SK-N-SH (cell line): ENCODE data around the gene TRDN. TPM values are rescaled to one million over a fixed set of nuclear protein-coding genes. Genes with fewer than 3 reads are reported as not detected.

Experiments used
- CTCF ChIA-PET: fragments of 300-600, 350-600 bp; formaldehyde crosslinking; extraction: SDS; loops from one replicate; lab custom pipeline; 2021; lab: Yijun Ruan, JAX
- POLR2A ChIA-PET: fragments of 350-600 bp; sonication (Branson Sonifier 250); formaldehyde crosslinking; extraction: SDS; loops from one replicate; lab custom pipeline; 2020; ENCODE audit warnings: antibody characterized with exemption, inconsistent platforms; lab: Yijun Ruan, JAX
- DNase-seq: peaks from one replicate; pipeline ENCODE4 v3.0.0; 2012
- H2AFZ ChIP-seq: fragments of 200-600 bp; sonication (generic); 2 replicates; pipeline ENCODE4 v1.8.1; 2016; ENCODE audit warnings: antibody characterized with exemption, mild to moderate bottlenecking, low read depth
- H3F3A ChIP-seq: fragments of 200-600 bp; sonication (generic); replicated peaks from 2 replicates; pipeline ENCODE3; 2016; ENCODE audit warnings: antibody characterized with exemption, mild to moderate bottlenecking; ENCODE audit not compliant: insufficient read depth
- H3K27ac ChIP-seq, 2 experiments: fragments of 200-500 bp in 1 of 2; fragments of 200-600 bp in 1 of 2; sonication (Bioruptor generic) in 1 of 2; sonication (generic), shearing (Covaris generic) in 1 of 2; 2 replicates each; pipeline versions ENCODE4 v1.5.1 to v1.6.1; 2014 to 2016; ENCODE audit warnings: low read depth in 2 of 2, inconsistent platforms in 1 of 2, low read length in 1 of 2, mild to moderate bottlenecking in 1 of 2, mixed read lengths in 1 of 2
- H3K27me3 ChIP-seq: fragments of 200-600 bp; sonication (generic), shearing (Covaris generic); 2 replicates; pipeline ENCODE4 v1.6.1; 2016; ENCODE audit warnings: mixed run types; ENCODE audit not compliant: insufficient read depth
- H3K36me3 ChIP-seq, 2 experiments: fragments of 200-500 bp in 1 of 2; fragments of 200-600 bp in 1 of 2; sonication (Bioruptor generic) in 1 of 2; sonication (generic) in 1 of 2; replicated peaks in 1 of 2; 2 replicates each; pipeline versions ENCODE3 to v1.5.1; 2014 to 2016; ENCODE audit warnings: low read length in 1 of 2, mild to moderate bottlenecking in 1 of 2; ENCODE audit not compliant: insufficient read depth in 2 of 2, control insufficient read depth in 1 of 2
- H3K4me1 ChIP-seq, 2 experiments: fragments of 200-500 bp in 1 of 2; fragments of 200-600 bp in 1 of 2; sonication (Bioruptor generic) in 1 of 2; sonication (generic), shearing (Covaris generic) in 1 of 2; 2 replicates each; pipeline versions ENCODE4 v1.5.1 to v1.6.1; 2014 to 2016; ENCODE audit warnings: low read depth in 1 of 2, low read length in 1 of 2, mixed run types in 1 of 2; ENCODE audit not compliant: insufficient read depth in 2 of 2, control insufficient read depth in 1 of 2
- H3K4me2 ChIP-seq: fragments of 200-600 bp; sonication (generic), shearing (Covaris generic); 2 replicates; pipeline ENCODE4 v1.6.1; 2017; ENCODE audit warnings: mixed run types
- H3K4me3 ChIP-seq, 2 experiments: fragments of 200-500 bp in 1 of 2; fragments of 200-600 bp in 1 of 2; sonication (Bioruptor generic) in 1 of 2; sonication (generic), shearing (Covaris generic) in 1 of 2; 2 replicates each; pipeline versions ENCODE4 v1.5.1 to v1.8.1; 2014 to 2016; ENCODE audit warnings: low read depth in 2 of 2, inconsistent platforms in 1 of 2, low read length in 1 of 2, mild to moderate bottlenecking in 1 of 2, mixed read lengths in 1 of 2, moderate library complexity in 1 of 2
- H3K79me2 ChIP-seq: fragments of 200-600 bp; sonication (generic); 2 replicates; pipeline ENCODE4 v1.8.1; 2017; ENCODE audit warnings: mild to moderate bottlenecking; ENCODE audit not compliant: insufficient read depth
- H3K9ac ChIP-seq: fragments of 200-600 bp; sonication (generic); 2 replicates; pipeline ENCODE4 v1.6.1; 2017; ENCODE audit warnings: mixed run types
- H3K9me2 ChIP-seq: fragments of 200-600 bp; sonication (generic); 2 replicates; pipeline ENCODE4 v1.6.1; 2017; ENCODE audit warnings: mixed run types
- H3K9me3 ChIP-seq: fragments of 200-600 bp; sonication (generic); 2 replicates; pipeline ENCODE4 v1.6.1; 2017; ENCODE audit warnings: mixed run types, mild to moderate bottlenecking, moderate library complexity
- H4K20me1 ChIP-seq: fragments of 200-600 bp; sonication (generic); 2 replicates; pipeline ENCODE4 v1.6.1; 2017; ENCODE audit warnings: mild to moderate bottlenecking, mixed run types; ENCODE audit not compliant: insufficient read depth
- CHD2 ChIP-seq: fragments of 150-350 bp; IDR thresholded peaks from 2 replicates; pipeline ENCODE4 v1.6.1; 2018; ENCODE audit warnings: low read length; ENCODE audit not compliant: partially characterized antibody
- ELF1 ChIP-seq: IDR thresholded peaks from 2 replicates; pipeline ENCODE4 v1.4.0; 2012
- FOXJ3 ChIP-seq: sonication (generic); formaldehyde crosslinking; IDR thresholded peaks from 2 replicates; pipeline ENCODE4 v1.5.1; 2020; ENCODE audit warnings: mild to moderate bottlenecking, missing genetic modification reagents
- FOXM1 ChIP-seq: IDR thresholded peaks from 2 replicates; pipeline ENCODE4 v1.4.0; 2012; ENCODE audit warnings: low read depth, mild to moderate bottlenecking
- GABPA ChIP-seq: IDR thresholded peaks from 2 replicates; pipeline ENCODE4 v1.4.0; 2012; ENCODE audit warnings: low read depth, mild to moderate bottlenecking
- GATA2 ChIP-seq: sonication (generic); formaldehyde crosslinking; IDR thresholded peaks from 2 replicates; pipeline ENCODE4 v1.5.0; 2020; ENCODE audit warnings: mild to moderate bottlenecking, missing genetic modification reagents
- MXI1 ChIP-seq: IDR thresholded peaks from 2 replicates; pipeline ENCODE4 v1.6.1; 2012; ENCODE audit warnings: mild to moderate bottlenecking, low read depth, low read length, improper control_type of control experiment
- RFX5 ChIP-seq: IDR thresholded peaks from 2 replicates; pipeline ENCODE4 v1.6.1; 2012; ENCODE audit warnings: mild to moderate bottlenecking, improper control_type of control experiment, low read length
- RXRA ChIP-seq: IDR thresholded peaks from 2 replicates; pipeline ENCODE4 v1.4.0; 2012; ENCODE audit warnings: low read depth, mild to moderate bottlenecking, borderline replicate concordance
- SMC3 ChIP-seq: IDR thresholded peaks from 2 replicates; pipeline ENCODE4 v1.6.1; 2012; ENCODE audit warnings: low read depth, low read length, improper control_type of control experiment
- TCF12 ChIP-seq: IDR thresholded peaks from 2 replicates; pipeline ENCODE4 v1.4.0; 2012
- WGBS: methylation state at CpG from one replicate; pipeline ENCODE4 v1.1.6; 2017; ENCODE audit warnings: low lambda C conversion rate; 5-methylcytosine and 5-hydroxymethylcytosine counted together
- polyA plus RNA-seq, 3 experiments: library from polyadenylated mRNA; depleted of rRNA; stranded (reverse); fragments of >200 nt; gene quantifications; 2 replicates each; pipeline ENCODE4 v1.2.3, GENCODE V29; 2012
- TF ChIP-seq, protein P1 (sequence below): fragments of 200-600 bp; sonication (generic); IDR thresholded peaks from 2 replicates; pipeline ENCODE4 v1.6.1; 2017; ENCODE audit warnings: antibody characterized with exemption, mild to moderate bottlenecking, moderate library complexity
- TF ChIP-seq, protein P2 (sequence below): IDR thresholded peaks from 2 replicates; pipeline ENCODE4 v1.6.1; 2012; ENCODE audit warnings: mild to moderate bottlenecking, low read depth, low read length, moderate library complexity
- TF ChIP-seq, protein P3 (sequence below): fragments of 150-350 bp; IDR thresholded peaks from 2 replicates; pipeline ENCODE4 v1.6.1; 2017; ENCODE audit warnings: antibody characterized with exemption, low read length, low read depth, borderline replicate concordance
- TF ChIP-seq, protein P4 (sequence below): IDR thresholded peaks from 2 replicates; pipeline ENCODE4 v1.4.0; 2012; ENCODE audit warnings: low read depth, borderline replicate concordance
- TF ChIP-seq, protein P5 (sequence below): IDR thresholded peaks from 2 replicates; pipeline ENCODE4 v1.4.0; 2012; ENCODE audit warnings: low read depth, borderline replicate concordance

The TRDN gene
- polyA plus RNA-seq, 1 of the 3 experiments (the other 2 are of a cell fraction) = not detected

DNA sequence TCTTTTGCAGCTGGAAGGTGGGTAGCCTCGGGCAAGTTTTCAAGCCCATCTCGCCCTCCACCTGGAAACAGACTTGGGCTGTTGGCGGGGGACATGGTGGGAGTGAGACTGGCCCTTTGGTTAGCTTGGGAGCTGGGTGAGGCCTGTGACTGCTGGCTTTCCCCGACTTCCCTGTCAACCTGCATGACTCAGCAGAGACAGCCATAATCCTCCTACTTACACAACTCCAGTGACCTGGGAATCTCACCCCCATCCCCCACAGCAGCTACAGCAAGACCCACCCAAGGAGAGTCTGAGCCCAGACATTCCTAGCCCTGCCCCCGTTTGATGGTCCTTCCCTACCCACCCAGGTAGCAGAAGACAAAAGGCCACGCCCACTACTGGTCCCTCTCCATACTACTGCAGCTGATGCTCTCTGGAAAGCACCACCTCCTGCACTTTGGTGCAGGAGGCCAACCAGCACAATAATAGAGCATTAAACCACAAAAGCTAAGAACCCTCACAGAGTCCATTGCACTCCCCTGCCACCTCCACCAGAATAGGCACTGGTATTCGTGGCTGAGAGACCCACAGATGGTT, 188.4 kb downstream of the TRDN start:
- ChIA-PET CTCF (no interaction called here), POLR2A (interaction anchor here (0.7 kb wide), 1 partner anchor 448 kb away, joined by 3 read pairs; no protein-coding TSS in a partner anchor)
- no peaks in the 10 kb centered on the region for H3K79me2 ChIP-seq
- H3K9me2 ChIP-seq = no peaks in the 10 kb centered on the region
- H3K27me3 ChIP-seq = no peaks in the 10 kb centered on the region
- no peaks in the 10 kb centered on the region for H3F3A ChIP-seq
- no peak for DNase-seq
- TF ChIP-seq GABPA (no peak), FOXJ3 (CRISPR knock-in tag) (no peak), MXI1 (no peak), FOXM1 (no peak), ELF1 (no peak), RFX5 (no peak), GATA2 (CRISPR knock-in tag) (no peak), RXRA (no peak), TCF12 (no peak), SMC3 (no peak), CHD2 (no peak)
- TF ChIP-seq, protein P1, sequence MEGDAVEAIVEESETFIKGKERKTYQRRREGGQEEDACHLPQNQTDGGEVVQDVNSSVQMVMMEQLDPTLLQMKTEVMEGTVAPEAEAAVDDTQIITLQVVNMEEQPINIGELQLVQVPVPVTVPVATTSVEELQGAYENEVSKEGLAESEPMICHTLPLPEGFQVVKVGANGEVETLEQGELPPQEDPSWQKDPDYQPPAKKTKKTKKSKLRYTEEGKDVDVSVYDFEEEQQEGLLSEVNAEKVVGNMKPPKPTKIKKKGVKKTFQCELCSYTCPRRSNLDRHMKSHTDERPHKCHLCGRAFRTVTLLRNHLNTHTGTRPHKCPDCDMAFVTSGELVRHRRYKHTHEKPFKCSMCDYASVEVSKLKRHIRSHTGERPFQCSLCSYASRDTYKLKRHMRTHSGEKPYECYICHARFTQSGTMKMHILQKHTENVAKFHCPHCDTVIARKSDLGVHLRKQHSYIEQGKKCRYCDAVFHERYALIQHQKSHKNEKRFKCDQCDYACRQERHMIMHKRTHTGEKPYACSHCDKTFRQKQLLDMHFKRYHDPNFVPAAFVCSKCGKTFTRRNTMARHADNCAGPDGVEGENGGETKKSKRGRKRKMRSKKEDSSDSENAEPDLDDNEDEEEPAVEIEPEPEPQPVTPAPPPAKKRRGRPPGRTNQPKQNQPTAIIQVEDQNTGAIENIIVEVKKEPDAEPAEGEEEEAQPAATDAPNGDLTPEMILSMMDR = no peak
- TF ChIP-seq, protein P2, sequence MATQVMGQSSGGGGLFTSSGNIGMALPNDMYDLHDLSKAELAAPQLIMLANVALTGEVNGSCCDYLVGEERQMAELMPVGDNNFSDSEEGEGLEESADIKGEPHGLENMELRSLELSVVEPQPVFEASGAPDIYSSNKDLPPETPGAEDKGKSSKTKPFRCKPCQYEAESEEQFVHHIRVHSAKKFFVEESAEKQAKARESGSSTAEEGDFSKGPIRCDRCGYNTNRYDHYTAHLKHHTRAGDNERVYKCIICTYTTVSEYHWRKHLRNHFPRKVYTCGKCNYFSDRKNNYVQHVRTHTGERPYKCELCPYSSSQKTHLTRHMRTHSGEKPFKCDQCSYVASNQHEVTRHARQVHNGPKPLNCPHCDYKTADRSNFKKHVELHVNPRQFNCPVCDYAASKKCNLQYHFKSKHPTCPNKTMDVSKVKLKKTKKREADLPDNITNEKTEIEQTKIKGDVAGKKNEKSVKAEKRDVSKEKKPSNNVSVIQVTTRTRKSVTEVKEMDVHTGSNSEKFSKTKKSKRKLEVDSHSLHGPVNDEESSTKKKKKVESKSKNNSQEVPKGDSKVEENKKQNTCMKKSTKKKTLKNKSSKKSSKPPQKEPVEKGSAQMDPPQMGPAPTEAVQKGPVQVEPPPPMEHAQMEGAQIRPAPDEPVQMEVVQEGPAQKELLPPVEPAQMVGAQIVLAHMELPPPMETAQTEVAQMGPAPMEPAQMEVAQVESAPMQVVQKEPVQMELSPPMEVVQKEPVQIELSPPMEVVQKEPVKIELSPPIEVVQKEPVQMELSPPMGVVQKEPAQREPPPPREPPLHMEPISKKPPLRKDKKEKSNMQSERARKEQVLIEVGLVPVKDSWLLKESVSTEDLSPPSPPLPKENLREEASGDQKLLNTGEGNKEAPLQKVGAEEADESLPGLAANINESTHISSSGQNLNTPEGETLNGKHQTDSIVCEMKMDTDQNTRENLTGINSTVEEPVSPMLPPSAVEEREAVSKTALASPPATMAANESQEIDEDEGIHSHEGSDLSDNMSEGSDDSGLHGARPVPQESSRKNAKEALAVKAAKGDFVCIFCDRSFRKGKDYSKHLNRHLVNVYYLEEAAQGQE = no peak
- TF ChIP-seq, protein P3, sequence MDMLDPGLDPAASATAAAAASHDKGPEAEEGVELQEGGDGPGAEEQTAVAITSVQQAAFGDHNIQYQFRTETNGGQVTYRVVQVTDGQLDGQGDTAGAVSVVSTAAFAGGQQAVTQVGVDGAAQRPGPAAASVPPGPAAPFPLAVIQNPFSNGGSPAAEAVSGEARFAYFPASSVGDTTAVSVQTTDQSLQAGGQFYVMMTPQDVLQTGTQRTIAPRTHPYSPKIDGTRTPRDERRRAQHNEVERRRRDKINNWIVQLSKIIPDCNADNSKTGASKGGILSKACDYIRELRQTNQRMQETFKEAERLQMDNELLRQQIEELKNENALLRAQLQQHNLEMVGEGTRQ = no peak
- TF ChIP-seq, protein P4, sequence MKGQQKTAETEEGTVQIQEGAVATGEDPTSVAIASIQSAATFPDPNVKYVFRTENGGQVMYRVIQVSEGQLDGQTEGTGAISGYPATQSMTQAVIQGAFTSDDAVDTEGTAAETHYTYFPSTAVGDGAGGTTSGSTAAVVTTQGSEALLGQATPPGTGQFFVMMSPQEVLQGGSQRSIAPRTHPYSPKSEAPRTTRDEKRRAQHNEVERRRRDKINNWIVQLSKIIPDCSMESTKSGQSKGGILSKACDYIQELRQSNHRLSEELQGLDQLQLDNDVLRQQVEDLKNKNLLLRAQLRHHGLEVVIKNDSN = no peak
- TF ChIP-seq, protein P5, sequence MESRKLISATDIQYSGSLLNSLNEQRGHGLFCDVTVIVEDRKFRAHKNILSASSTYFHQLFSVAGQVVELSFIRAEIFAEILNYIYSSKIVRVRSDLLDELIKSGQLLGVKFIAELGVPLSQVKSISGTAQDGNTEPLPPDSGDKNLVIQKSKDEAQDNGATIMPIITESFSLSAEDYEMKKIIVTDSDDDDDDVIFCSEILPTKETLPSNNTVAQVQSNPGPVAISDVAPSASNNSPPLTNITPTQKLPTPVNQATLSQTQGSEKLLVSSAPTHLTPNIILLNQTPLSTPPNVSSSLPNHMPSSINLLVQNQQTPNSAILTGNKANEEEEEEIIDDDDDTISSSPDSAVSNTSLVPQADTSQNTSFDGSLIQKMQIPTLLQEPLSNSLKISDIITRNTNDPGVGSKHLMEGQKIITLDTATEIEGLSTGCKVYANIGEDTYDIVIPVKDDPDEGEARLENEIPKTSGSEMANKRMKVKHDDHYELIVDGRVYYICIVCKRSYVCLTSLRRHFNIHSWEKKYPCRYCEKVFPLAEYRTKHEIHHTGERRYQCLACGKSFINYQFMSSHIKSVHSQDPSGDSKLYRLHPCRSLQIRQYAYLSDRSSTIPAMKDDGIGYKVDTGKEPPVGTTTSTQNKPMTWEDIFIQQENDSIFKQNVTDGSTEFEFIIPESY = no peak
- H3K4me2 ChIP-seq = no peak overlapping the region
- H3K4me1 ChIP-seq = no peaks in the 10 kb centered on the region
- H3K9me3 ChIP-seq = no peaks in the 10 kb centered on the region
- H3K27ac ChIP-seq = no peak overlapping the region
- 0% methylated on average over 3 of the region's 7 CpGs for WGBS
- H2AFZ ChIP-seq = no peak overlapping the region
- no peak overlapping the region for H3K4me3 ChIP-seq
- no peaks in the 10 kb centered on the region for H4K20me1 ChIP-seq
- H3K36me3 ChIP-seq = no peaks in the 10 kb centered on the region
- H3K9ac ChIP-seq = no peak overlapping the region
